ENCODE results near the gene LHB.
"Not testable (repeated sequence)": the region's sequence is repeated elsewhere in the genome, so short reads cannot be mapped to it uniquely, and the experiment has no call there.

The LHB gene

GRCh38 chr19:49017041-49017665 lies at the start of gene LHB:
TSS of gene LHB (minus strand) at chr19:49017091. CDS start at chr19:49017081, 10 bp downstream.
- no peak for DNase-seq (ENCODE audit: low read depth in 2 of 2)

- DNase-seq (ENCODE audit: low read depth in 2 of 2): no peak
These were observed 49.1 kb upstream of the LHB start for GRCh38 chr19:49065905-49066512.

- DNase-seq (ENCODE audit: low read depth in 2 of 2): no peak
These were observed 48.1 kb upstream of the LHB start, which contains the start of gene NTF4 for GRCh38 chr19:49064768-49065611. TSS of gene NTF4 (minus strand) at chr19:49064818. CDS start at chr19:49061997, 2,821 bp downstream.

GRCh38 chr19:49064029-49064629 lies 47.2 kb upstream of the LHB start:
- no peak for DNase-seq (ENCODE audit: low read depth in 2 of 2)

GRCh38 chr19:49061445-49061844 lies 44.6 kb upstream of the LHB start:
- no peak for DNase-seq (ENCODE audit: low read depth in 2 of 2)

GRCh38 chr19:49061000-49061399 lies 44.1 kb upstream of the LHB start:
- DNase-seq (ENCODE audit: low read depth in 2 of 2): no peak

- DNase-seq (ENCODE audit: low read depth in 2 of 2): no peak
These were observed 42.2 kb upstream of the LHB start for GRCh38 chr19:49059053-49059452.

GRCh38 chr19:49058562-49058961 lies 41.7 kb upstream of the LHB start:
- DNase-seq (ENCODE audit: low read depth in 2 of 2): no peak

- DNase-seq (ENCODE audit: low read depth in 2 of 2): no peak
These were observed 40.8 kb upstream of the LHB start, which contains the start of gene CGB7 for GRCh38 chr19:49057636-49058234. TSS of gene CGB7 (minus strand) at chr19:49057749. CDS start at chr19:49055375, 2,374 bp downstream.

GRCh38 chr19:49056902-49057596 lies 40.2 kb upstream of the LHB start:
- DNase-seq (ENCODE audit: low read depth in 2 of 2): not testable (repeated sequence)

GRCh38 chr19:49056101-49056901 lies 39.4 kb upstream of the LHB start:
- no peak for DNase-seq (ENCODE audit: low read depth in 2 of 2)

- DNase-seq (ENCODE audit: low read depth in 2 of 2): not testable (repeated sequence)
These were observed 33.6 kb upstream of the LHB start for GRCh38 chr19:49050376-49051033.

GRCh38 chr19:49049834-49050233 lies 32.9 kb upstream of the LHB start:
- not testable (repeated sequence) for DNase-seq (ENCODE audit: low read depth in 2 of 2)

GRCh38 chr19:49049011-49049410 lies 32.1 kb upstream of the LHB start, which contains the start of gene CGB8:
TSS of gene CGB8 (minus strand) at chr19:49049111. CDS start at chr19:49048739, 372 bp downstream.
- not testable (repeated sequence) for DNase-seq (ENCODE audit: low read depth in 2 of 2)

GRCh38 chr19:49043548-49043947 lies 26.7 kb upstream of the LHB start, which contains the start of gene CGB5:
TSS of gene CGB5 (plus strand) at chr19:49043848. CDS start at chr19:49044210, 362 bp downstream.
- DNase-seq (ENCODE audit: low read depth in 2 of 2): not testable (repeated sequence)

- not testable (repeated sequence) for DNase-seq (ENCODE audit: low read depth in 2 of 2)
These were observed 25.8 kb upstream of the LHB start for GRCh38 chr19:49042666-49043065.

- DNase-seq (ENCODE audit: low read depth in 2 of 2): no peak
These were observed 25.3 kb upstream of the LHB start for GRCh38 chr19:49042177-49042576.

- not testable (repeated sequence) for DNase-seq (ENCODE audit: low read depth in 2 of 2)
These were observed 22.8 kb upstream of the LHB start for GRCh38 chr19:49039736-49040135.

- not testable (repeated sequence) for DNase-seq (ENCODE audit: low read depth in 2 of 2)
These were observed 21.8 kb upstream of the LHB start for GRCh38 chr19:49038557-49039276.
